RWPE1 (cell line): ENCODE data around the gene UGP2.

Source experiments
- CTCF ChIA-PET: fragments of 350-600 bp; sonication (Branson Sonifier 250); formaldehyde crosslinking; extraction: SDS; loops from one replicate; lab custom pipeline; 2021; lab: Yijun Ruan, JAX
- POLR2A ChIA-PET: fragments of 400-600 bp; formaldehyde crosslinking; extraction: SDS; loops from one replicate; lab custom pipeline; 2020; ENCODE audit warnings: antibody characterized with exemption; ENCODE audit not compliant: low non-redundant PET; lab: Yijun Ruan, JAX
- DNase-seq: peaks from one replicate; pipeline ENCODE4 v3.0.0; 2012; ENCODE audit warnings: low spot score
- H3K27ac ChIP-seq: fragments of 450-650 bp; 2 replicates; pipeline ENCODE4 v1.5.1; 2017
- TF ChIP-seq, protein P1 (sequence below): fragments of 450-650 bp; conservative IDR thresholded peaks from 2 replicates; pipeline ENCODE4 v1.5.1; 2017; ENCODE audit warnings: low read depth, mild to moderate bottlenecking

Gene UGP2

GRCh38 chr2:63820969-63821368 lies 20.7 kb upstream of the UGP2 start:
- no peak for DNase-seq
- TF ChIP-seq, protein P1, sequence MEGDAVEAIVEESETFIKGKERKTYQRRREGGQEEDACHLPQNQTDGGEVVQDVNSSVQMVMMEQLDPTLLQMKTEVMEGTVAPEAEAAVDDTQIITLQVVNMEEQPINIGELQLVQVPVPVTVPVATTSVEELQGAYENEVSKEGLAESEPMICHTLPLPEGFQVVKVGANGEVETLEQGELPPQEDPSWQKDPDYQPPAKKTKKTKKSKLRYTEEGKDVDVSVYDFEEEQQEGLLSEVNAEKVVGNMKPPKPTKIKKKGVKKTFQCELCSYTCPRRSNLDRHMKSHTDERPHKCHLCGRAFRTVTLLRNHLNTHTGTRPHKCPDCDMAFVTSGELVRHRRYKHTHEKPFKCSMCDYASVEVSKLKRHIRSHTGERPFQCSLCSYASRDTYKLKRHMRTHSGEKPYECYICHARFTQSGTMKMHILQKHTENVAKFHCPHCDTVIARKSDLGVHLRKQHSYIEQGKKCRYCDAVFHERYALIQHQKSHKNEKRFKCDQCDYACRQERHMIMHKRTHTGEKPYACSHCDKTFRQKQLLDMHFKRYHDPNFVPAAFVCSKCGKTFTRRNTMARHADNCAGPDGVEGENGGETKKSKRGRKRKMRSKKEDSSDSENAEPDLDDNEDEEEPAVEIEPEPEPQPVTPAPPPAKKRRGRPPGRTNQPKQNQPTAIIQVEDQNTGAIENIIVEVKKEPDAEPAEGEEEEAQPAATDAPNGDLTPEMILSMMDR = no peak
- ChIA-PET CTCF (no interaction called here), POLR2A (no interaction called here)
- no peak overlapping the region for H3K27ac ChIP-seq

DNA sequence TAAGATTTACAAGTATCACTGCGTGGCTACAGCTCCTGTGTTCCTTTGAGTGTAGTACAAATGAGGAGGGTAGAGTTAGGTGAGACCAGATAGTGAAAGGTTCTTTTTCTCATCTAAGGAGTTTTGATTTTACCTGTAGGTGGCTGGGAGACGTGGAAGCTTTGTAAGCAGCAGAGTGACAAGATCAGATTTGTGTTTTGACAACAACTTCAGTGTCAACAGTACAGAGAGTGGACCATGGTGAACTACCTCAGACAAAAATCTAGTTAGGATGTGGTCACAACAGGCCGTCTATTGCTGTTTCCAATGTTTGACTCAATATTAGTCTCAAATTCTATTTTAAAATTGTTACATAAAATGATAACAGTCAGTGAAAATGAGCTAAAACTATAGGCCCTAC lies 20.3 kb upstream of the UGP2 start:
- H3K27ac ChIP-seq = no peak overlapping the region
- CTCF ChIA-PET = no interaction called here
- DNase-seq = no peak
- POLR2A ChIA-PET = no interaction called here
- TF ChIP-seq, protein P1 = no peak

DNA sequence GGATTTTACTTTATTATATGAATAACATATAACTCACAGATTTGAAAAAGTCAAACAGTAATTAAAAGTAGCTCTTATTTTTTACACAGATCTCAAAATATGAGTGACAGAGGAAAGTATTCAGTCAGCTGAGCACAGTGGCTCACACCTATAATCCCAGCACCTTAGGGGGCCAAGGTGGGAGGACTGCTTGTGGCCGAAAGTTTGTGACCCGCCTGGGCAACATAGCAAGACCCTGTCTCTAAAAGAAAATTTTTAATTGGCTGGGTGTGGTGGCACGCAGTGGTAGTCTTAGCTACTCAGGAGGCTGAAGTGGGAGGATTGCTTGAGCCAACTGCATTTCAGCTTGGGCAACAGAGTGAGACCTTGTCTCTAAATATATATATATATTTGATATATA lies 19.2 kb upstream of the UGP2 start:
- ChIA-PET POLR2A (no interaction called here), CTCF (no interaction called here)
- no peak overlapping the region for H3K27ac ChIP-seq

DNA sequence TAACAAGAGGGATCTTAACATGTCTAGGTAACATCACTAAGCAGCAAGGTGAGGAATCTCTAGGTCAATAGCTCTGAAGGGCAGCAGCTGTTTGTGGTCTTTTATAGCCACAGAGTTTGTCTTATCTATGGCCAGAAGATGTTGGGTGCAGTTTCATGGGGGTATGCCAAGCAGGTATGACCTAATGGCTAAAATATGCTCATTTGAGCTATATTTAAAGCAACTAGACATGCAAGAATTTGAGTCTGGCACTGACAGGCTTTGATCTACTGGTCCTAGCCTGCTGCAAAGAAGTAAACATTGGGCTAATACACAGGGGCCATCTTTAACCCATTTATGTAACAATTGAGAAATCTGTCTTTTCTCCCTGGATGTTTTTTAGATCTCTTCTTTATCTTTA lies 13.9 kb upstream of the UGP2 start:
- CTCF ChIA-PET = no interaction called here
- DNase-seq = peak; percentile 11
- TF ChIP-seq, protein P1 = no peak
- no peak overlapping the region for H3K27ac ChIP-seq
- POLR2A ChIA-PET = no interaction called here

More for the DNA sequence above, 19.2 kb upstream of the UGP2 start:
- TF ChIP-seq, protein P1 = no peak
- no peak for DNase-seq

- no peak overlapping the region for H3K27ac ChIP-seq
- POLR2A ChIA-PET = no interaction called here
- TF ChIP-seq, protein P1 = no peak
- CTCF ChIA-PET = no interaction called here
- no peak for DNase-seq
Measured at GRCh38 chr2:63831176-63831575, 10.5 kb upstream of the UGP2 start.

- DNase-seq = no peak
- TF ChIP-seq, protein P1 = no peak
- CTCF ChIA-PET = no interaction called here
- H3K27ac ChIP-seq = no peak overlapping the region
- POLR2A ChIA-PET = no interaction called here
Measured at GRCh38 chr2:63834401-63834800, 7.3 kb upstream of the UGP2 start.
